DND-41 (cell line): ENCODE results near the gene LRTM2.

Source experiments
- EZH2 ChIP-seq: IDR thresholded peaks from 3 replicates; pipeline ENCODE4 v1.6.1; 2012; ENCODE audit warnings: borderline replicate concordance, low read depth, mild to moderate bottlenecking, moderate library complexity, low read length, inconsistent platforms; ENCODE audit not compliant: severe bottlenecking
- TF ChIP-seq, protein P1 (sequence below): IDR thresholded peaks from 2 replicates; pipeline ENCODE4 v1.5.1; 2012; ENCODE audit warnings: borderline replicate concordance, low read length, moderate library complexity, mild to moderate bottlenecking; ENCODE audit not compliant: poor library complexity, severe bottlenecking; ENCODE audit errors: extremely low read depth

DNA sequence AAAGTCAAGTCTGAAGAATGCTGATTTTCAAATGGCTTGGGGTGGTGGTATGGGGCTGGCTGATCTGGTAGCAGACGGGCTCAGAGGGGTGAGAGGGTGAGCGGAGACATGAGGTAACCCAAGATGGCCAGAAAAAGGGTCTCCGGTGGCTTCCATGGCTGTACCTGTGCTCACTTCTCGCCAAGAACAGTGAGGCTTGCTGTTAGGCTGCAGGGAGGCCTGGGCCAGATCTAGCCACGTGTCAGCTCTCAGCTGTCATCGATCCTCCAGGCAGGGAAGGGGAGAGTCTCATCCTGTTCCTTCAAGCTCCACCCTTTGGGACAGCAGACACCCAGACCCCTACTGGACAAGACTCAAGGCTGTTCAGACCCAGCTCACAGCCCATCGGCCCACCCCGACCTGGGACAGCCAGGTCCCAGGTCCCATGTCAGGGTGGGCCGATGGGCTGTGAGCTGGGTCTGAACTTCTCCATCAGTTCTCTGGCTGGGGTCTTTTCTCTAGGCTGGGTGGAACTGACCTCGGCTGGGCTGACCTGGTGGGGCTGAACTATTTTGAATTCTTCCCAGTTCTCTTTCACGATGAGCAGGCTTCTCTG is 9.0 kb downstream of the LRTM2 start:
- TF ChIP-seq, protein P1, sequence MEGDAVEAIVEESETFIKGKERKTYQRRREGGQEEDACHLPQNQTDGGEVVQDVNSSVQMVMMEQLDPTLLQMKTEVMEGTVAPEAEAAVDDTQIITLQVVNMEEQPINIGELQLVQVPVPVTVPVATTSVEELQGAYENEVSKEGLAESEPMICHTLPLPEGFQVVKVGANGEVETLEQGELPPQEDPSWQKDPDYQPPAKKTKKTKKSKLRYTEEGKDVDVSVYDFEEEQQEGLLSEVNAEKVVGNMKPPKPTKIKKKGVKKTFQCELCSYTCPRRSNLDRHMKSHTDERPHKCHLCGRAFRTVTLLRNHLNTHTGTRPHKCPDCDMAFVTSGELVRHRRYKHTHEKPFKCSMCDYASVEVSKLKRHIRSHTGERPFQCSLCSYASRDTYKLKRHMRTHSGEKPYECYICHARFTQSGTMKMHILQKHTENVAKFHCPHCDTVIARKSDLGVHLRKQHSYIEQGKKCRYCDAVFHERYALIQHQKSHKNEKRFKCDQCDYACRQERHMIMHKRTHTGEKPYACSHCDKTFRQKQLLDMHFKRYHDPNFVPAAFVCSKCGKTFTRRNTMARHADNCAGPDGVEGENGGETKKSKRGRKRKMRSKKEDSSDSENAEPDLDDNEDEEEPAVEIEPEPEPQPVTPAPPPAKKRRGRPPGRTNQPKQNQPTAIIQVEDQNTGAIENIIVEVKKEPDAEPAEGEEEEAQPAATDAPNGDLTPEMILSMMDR = no peak
- no peak for TF ChIP-seq EZH2
